K562 (cell line): Measurements from ENCODE around the gene ADAP2. TPM values are rescaled to one million over a fixed set of nuclear protein-coding genes. Genes with fewer than 3 reads are reported as not detected.

Experiments used
- BRD9 ChIP-seq: fragments of 450-650 bp; IDR thresholded peaks from 2 replicates; pipeline ENCODE4 v1.6.1; 2018; ENCODE audit warnings: low read depth; ENCODE audit not compliant: partially characterized antibody
- DNMT1 ChIP-seq: fragments of 450-650 bp; IDR thresholded peaks from 2 replicates; pipeline ENCODE4 v1.6.1; 2016; ENCODE audit warnings: antibody characterized with exemption, mild to moderate bottlenecking
- ERF ChIP-seq: fragments of 450-650 bp; formaldehyde crosslinking; IDR thresholded peaks from 2 replicates; pipeline ENCODE4 v1.4.0; 2020; ENCODE audit warnings: mild to moderate bottlenecking, mixed read lengths
- FOXJ2 ChIP-seq: fragments of 200-800 bp; sonication (Bioruptor generic); IDR thresholded peaks from 2 replicates; pipeline ENCODE4 v1.6.1; 2016; ENCODE audit warnings: missing genetic modification characterization, missing compliant biosample characterization
- GTF2A2 ChIP-seq: IDR thresholded peaks from 2 replicates; pipeline ENCODE4 v1.6.1; 2016; ENCODE audit warnings: mild to moderate bottlenecking, missing genetic modification characterization, missing compliant biosample characterization
- HINFP ChIP-seq: fragments of 450-650 bp; conservative IDR thresholded peaks from 2 replicates; pipeline ENCODE4 v1.6.1; 2016; ENCODE audit warnings: missing genetic modification characterization, low read depth, mild to moderate bottlenecking, control low read depth, missing compliant biosample characterization
- KLF13 ChIP-seq: fragments of 450-650 bp; IDR thresholded peaks from 2 replicates; pipeline ENCODE4 v1.6.1; 2016; ENCODE audit warnings: missing genetic modification characterization, low read depth, mild to moderate bottlenecking, missing compliant biosample characterization, moderate library complexity, borderline replicate concordance
- L3MBTL2 ChIP-seq: fragments of 450-650 bp; IDR thresholded peaks from 2 replicates; pipeline ENCODE4 v1.6.1; 2016; ENCODE audit warnings: mild to moderate bottlenecking, moderate library complexity
- MEIS2 ChIP-seq: fragments of 450-650 bp; IDR thresholded peaks from 2 replicates; pipeline ENCODE4 v1.6.1; 2014; ENCODE audit warnings: mild to moderate bottlenecking; ENCODE audit not compliant: partially characterized antibody
- MIER1 ChIP-seq: fragments of 450-650 bp; IDR thresholded peaks from 2 replicates; pipeline ENCODE4 v1.6.1; 2016; ENCODE audit warnings: antibody characterized with exemption, mild to moderate bottlenecking, low read depth
- RBM22 ChIP-seq: fragments of 200-400 bp; formaldehyde crosslinking; IDR thresholded peaks from 2 replicates; pipeline ENCODE4 v1.6.1; 2018; ENCODE audit warnings: low read length, low read depth; ENCODE audit not compliant: poor library complexity, severe bottlenecking
- RREB1 ChIP-seq: fragments of 250-450 bp; sonication (Bioruptor Pico); IDR thresholded peaks from 2 replicates; pipeline ENCODE4 v1.4.0; 2020
- SMAD2 ChIP-seq: fragments of 150-350 bp; IDR thresholded peaks from 2 replicates; pipeline ENCODE4 v1.6.1; 2014; ENCODE audit warnings: low read depth, mild to moderate bottlenecking, low read length
- TEAD2 ChIP-seq: fragments of 450-650 bp; IDR thresholded peaks from 2 replicates; pipeline ENCODE4 v1.6.1; 2016; ENCODE audit warnings: missing genetic modification characterization, control low read depth, missing compliant biosample characterization
- XRCC3 ChIP-seq: fragments of 450-650 bp; IDR thresholded peaks from 2 replicates; pipeline ENCODE4 v1.6.1; 2017; ENCODE audit warnings: mild to moderate bottlenecking, moderate library complexity
- ZNF23 ChIP-seq: fragments of 250-450 bp; sonication (Bioruptor Pico); IDR thresholded peaks from 2 replicates; pipeline ENCODE4 v1.4.0; 2020; ENCODE audit warnings: mild to moderate bottlenecking
- ZNF239 ChIP-seq: fragments of 250-450 bp; sonication (Bioruptor Pico); IDR thresholded peaks from 2 replicates; pipeline ENCODE4 v1.4.0; 2020; ENCODE audit warnings: mild to moderate bottlenecking
- polyA plus RNA-seq, 8 experiments: library from polyadenylated mRNA; depleted of rRNA in 4 of 8; stranded (reverse) in 5 of 8; unstranded in 3 of 8; fragments of >200 nt; fragmentation: Nextera tagmentation in 2 of 8; fragmentation: Illumina TruSeq in 1 of 8; extraction: Ambion mirVana in 2 of 8; extraction: Trizol in 1 of 8; gene quantifications; 2 replicates each; pipeline versions ENCODE4 v1.2.1 to v1.2.3, GENCODE V29; 2011 to 2014; ENCODE audit warnings: inconsistent platforms in 1 of 8, missing spikeins in 1 of 8
- total RNA-seq, 7 experiments: library from RNA; depleted of rRNA in 6 of 7; stranded (reverse); fragments of >200 nt in 6 of 7; fragmentation: Illumina TruSeq in 2 of 7; extraction: Trizol in 2 of 7; gene quantifications; 2 replicates each; pipeline versions ENCODE4 v1.2.1 to v1.2.3, GENCODE V29; 2011 to 2021; ENCODE audit warnings: low replicate concordance in 1 of 7
- TF ChIP-seq, protein P1 (sequence below): fragments of 250-450 bp; sonication (Bioruptor Pico); IDR thresholded peaks from 2 replicates; pipeline ENCODE4 v1.5.0; 2022; ENCODE audit warnings: mild to moderate bottlenecking

Gene ADAP2
- total and polyA plus RNA-seq, 9 of the 15 experiments (the other 6 are each of a cell fraction or from before 2014, with no cell fraction given) = 0.06 to 0.73 (median 0.23) TPM; not detected in 5

- TF ChIP-seq SMAD2 (no peak), RREB1 (CRISPR knock-in tag) (no peak), HINFP (tag) (no peak; the same call in 1 of the 2 replicates), ERF (CRISPR knock-in tag) (no peak), XRCC3 (no peak), MIER1 (no peak), TEAD2 (tag) (no peak), GTF2A2 (peak; percentile 79), FOXJ2 (tag) (no peak), BRD9 (peak; percentile 41), RBM22 (peak; percentile 86), ZNF239 (CRISPR knock-in tag) (0 out of 2 replicates have a peak, but pooled peaks have one; percentile 33), L3MBTL2 (peak; percentile 70), ZNF23 (CRISPR knock-in tag) (no peak), KLF13 (tag) (no peak), MEIS2 (no peak), DNMT1 (no peak)
- TF ChIP-seq, protein P1, sequence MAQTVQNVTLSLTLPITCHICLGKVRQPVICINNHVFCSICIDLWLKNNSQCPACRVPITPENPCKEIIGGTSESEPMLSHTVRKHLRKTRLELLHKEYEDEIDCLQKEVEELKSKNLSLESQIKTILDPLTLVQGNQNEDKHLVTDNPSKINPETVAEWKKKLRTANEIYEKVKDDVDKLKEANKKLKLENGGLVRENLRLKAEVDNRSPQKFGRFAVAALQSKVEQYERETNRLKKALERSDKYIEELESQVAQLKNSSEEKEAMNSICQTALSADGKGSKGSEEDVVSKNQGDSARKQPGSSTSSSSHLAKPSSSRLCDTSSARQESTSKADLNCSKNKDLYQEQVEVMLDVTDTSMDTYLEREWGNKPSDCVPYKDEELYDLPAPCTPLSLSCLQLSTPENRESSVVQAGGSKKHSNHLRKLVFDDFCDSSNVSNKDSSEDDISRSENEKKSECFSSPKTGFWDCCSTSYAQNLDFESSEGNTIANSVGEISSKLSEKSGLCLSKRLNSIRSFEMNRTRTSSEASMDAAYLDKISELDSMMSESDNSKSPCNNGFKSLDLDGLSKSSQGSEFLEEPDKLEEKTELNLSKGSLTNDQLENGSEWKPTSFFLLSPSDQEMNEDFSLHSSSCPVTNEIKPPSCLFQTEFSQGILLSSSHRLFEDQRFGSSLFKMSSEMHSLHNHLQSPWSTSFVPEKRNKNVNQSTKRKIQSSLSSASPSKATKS (CRISPR knock-in tag) = no peak
These were observed 15.4 kb upstream of the ADAP2 start, which contains the start of gene TEFM (continued) for GRCh38 chr17:30906101-30906911.
